ENCODE results near the gene SMIM3. TPM values are rescaled to one million over a fixed set of nuclear protein-coding genes. Genes with fewer than 3 reads are reported as not detected.
"Not testable (repeated sequence)": the region's sequence is repeated elsewhere in the genome, so short reads cannot be mapped to it uniquely, and the experiment has no call there.

SMIM3 gene
- total and polyA plus RNA-seq, 7 donors = 19.2 to 48.6 (median 46.0) TPM

DNA sequence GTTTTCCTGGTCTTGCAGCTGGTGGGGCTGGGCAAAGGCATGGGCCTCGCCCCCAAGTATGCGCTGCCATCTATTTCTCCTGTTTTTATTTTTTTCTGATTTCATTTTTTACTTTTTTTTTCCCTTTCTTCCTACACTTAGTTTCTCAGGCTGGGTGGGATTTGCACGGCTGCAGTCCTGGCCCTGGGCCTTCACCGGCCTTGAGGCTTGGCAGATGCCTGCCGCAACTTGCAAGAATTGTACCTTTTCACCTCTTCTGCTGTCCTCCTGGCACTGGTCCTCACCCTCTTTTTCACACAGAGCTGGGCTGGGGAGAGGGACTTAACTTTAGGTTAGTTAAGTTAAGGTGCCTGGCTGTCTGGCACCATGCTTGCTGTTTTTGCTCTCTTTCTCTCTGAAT, 57.5 kb downstream of the SMIM3 start:
- Histone ChIP-seq H3K4me1 (no peaks in the 10 kb centered on the region), H3K27me3 (no peaks in the 10 kb centered on the region), H3K4me3 (no peak overlapping the region), H3K9me3 (peaks cover 0 to 8% (median 3%) of the 10 kb centered on the region in 4 donors), H3K36me3 (no peaks in the 10 kb centered on the region), H3K27ac (no peak overlapping the region)
- TF ChIP-seq EP300 (IDR thresholded peaks at IDR 0.05) (no peak), POLR2A (IDR thresholded peaks at IDR 0.05) (no peak), POLR2AphosphoS5 (IDR thresholded peaks at IDR 0.05) (no peak)
- TF ChIP-seq, protein P1, sequence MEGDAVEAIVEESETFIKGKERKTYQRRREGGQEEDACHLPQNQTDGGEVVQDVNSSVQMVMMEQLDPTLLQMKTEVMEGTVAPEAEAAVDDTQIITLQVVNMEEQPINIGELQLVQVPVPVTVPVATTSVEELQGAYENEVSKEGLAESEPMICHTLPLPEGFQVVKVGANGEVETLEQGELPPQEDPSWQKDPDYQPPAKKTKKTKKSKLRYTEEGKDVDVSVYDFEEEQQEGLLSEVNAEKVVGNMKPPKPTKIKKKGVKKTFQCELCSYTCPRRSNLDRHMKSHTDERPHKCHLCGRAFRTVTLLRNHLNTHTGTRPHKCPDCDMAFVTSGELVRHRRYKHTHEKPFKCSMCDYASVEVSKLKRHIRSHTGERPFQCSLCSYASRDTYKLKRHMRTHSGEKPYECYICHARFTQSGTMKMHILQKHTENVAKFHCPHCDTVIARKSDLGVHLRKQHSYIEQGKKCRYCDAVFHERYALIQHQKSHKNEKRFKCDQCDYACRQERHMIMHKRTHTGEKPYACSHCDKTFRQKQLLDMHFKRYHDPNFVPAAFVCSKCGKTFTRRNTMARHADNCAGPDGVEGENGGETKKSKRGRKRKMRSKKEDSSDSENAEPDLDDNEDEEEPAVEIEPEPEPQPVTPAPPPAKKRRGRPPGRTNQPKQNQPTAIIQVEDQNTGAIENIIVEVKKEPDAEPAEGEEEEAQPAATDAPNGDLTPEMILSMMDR (IDR thresholded peaks at IDR 0.05) = no peak
- no peak for DNase-seq
- intact Hi-C loops (cut with DNase I) = no loop called here
- WGBS, 2 donors = 94 to 96% methylated on average over 5 of the region's 5 CpGs

DNA sequence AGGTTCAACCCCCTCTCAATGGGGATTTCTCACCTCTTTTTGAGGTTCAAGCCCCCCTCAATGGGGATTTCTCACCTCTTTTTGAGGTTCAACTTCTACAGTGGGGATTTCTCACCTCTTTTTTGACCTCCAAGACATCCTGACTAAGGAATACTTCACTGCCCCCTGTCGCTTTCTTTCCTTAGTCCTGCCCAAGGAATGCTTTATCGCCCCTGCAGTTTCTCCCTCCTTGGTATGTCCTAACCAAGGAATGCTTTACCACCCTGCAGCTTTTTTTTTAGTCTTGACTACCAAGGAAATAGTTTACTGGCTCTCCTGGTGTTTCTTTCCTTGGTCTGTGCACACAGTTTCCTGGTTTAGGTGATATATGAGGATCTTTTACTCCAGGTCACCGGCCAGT, 58.1 kb downstream of the SMIM3 start:
- no peak for TF ChIP-seq POLR2A (IDR thresholded peaks at IDR 0.05)
- no peak for TF ChIP-seq EP300 (IDR thresholded peaks at IDR 0.05)
- no peak for TF ChIP-seq POLR2AphosphoS5 (IDR thresholded peaks at IDR 0.05)
- TF ChIP-seq, protein P1 (IDR thresholded peaks at IDR 0.05) = no peak
- no peak overlapping the region for H3K27ac ChIP-seq
- H3K4me3 ChIP-seq = no peak overlapping the region
- 85 to 89% methylated on average over 3 of the region's 3 CpGs for WGBS, 2 donors
- H3K27me3 ChIP-seq = no peaks in the 10 kb centered on the region
- intact Hi-C loops (cut with DNase I) = no loop called here
- peaks cover 0 to 2% (median under 1%) of the 10 kb centered on the region in 4 donors for H3K9me3 ChIP-seq
- DNase-seq = no peak
- H3K36me3 ChIP-seq = no peaks in the 10 kb centered on the region
- no peaks in the 10 kb centered on the region for H3K4me1 ChIP-seq

DNA sequence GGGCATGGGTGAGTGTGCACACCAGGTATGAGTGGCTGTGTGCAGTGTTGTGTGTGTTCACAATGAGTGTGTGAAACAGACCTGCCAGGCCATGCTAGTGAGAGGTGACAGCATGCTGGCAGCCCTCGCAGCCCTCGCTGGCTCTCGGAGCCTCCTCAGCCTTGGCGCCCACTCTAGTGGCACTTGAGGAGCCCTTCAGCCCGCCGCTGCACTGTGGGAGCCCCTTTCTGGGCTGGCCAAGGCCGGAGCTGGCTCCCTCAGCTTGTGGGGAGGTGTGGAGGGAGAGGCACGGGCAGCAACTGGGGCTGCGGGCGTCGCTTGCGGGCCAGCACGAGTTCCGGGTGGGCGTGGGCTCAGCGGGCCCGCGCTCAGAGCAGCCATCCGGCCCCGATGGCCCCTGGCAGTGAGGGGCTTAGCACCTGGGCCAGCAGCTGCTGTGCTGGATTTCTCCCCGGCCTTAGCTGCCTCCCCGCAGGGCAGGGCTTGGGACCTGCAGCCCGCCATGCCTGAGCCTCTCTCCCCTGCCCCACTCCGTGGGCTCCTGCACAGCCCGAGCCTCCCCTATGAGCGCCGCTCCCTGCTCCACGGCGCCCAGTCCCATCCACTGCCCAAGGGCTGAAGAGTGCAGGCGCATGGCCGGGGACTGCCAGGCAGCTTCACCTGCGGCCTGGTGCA, 66.8 kb downstream of the SMIM3 start:
- not testable (repeated sequence) for H3K36me3 ChIP-seq, H3K4me3 ChIP-seq, H3K27me3 ChIP-seq, H3K27ac ChIP-seq, H3K4me1 ChIP-seq, H3K9me3 ChIP-seq, DNase-seq
- intact Hi-C loops (cut with DNase I) = loop anchor here (2.0 to 5.0 kb wide), 2 partner anchors 25 to 388 kb away; no protein-coding TSS in a partner anchor
- WGBS, 2 donors = 87 to 88% methylated on average over 32 of the region's 32 CpGs

- not testable (repeated sequence) for DNase-seq, H3K27me3 ChIP-seq, H3K4me3 ChIP-seq, H3K4me1 ChIP-seq, H3K36me3 ChIP-seq, H3K27ac ChIP-seq, H3K9me3 ChIP-seq
- intact Hi-C loops (cut with DNase I) = loop anchor here (2.0 to 5.0 kb wide), 3 partner anchors 145 to 389 kb away; partner anchors contain the start of gene RBM22
- WGBS, 2 donors = 74 to 81% methylated on average over 3 of the region's 3 CpGs
Measured at GRCh38 chr5:150846308-150846653, 67.7 kb downstream of the SMIM3 start, which contains the start of gene IRGM. Gene IRGM (plus strand): TSS chr5:150846521. CDS start chr5:150848124, 1,603 bp downstream.

Other genes starting within 250 kb of the SMIM3 start
- 10 to 100 TPM in 2 of 4 donors, 1 to 10 TPM in 2; 7.1 to 23.5 (median 11.1) TPM for gene SYNPO, start 138.1 kb upstream of the SMIM3 start, total RNA-seq
- 10 to 100 TPM; 18.6 to 30.1 (median 28.9) TPM for gene SYNPO, start 138.1 kb upstream of the SMIM3 start, polyA plus RNA-seq
- under 1 TPM in 2 of 4 donors, not detected in 2; 0.33 to 0.55 TPM for gene MYOZ3, start 117.5 kb upstream of the SMIM3 start, total RNA-seq
- gene MYOZ3, start 117.5 kb upstream of the SMIM3 start, polyA plus RNA-seq = under 1 TPM; 0.16 to 0.92 (median 0.60) TPM
- gene RBM22, start 77.7 kb upstream of the SMIM3 start, total RNA-seq = 10 to 100 TPM; 30.0 to 34.1 (median 31.8) TPM
- gene RBM22, start 77.7 kb upstream of the SMIM3 start, polyA plus RNA-seq = 10 to 100 TPM; 24.6 to 27.8 (median 25.9) TPM
- gene DCTN4, start 19.7 kb upstream of the SMIM3 start, total RNA-seq = 10 to 100 TPM; 51.0 to 56.0 (median 53.7) TPM
- 10 to 100 TPM; 17.5 to 19.2 (median 19.2) TPM for gene DCTN4, start 19.7 kb upstream of the SMIM3 start, polyA plus RNA-seq
- gene IRGM, start 67.8 kb downstream of the SMIM3 start, total RNA-seq = not detected
- under 1 TPM in 1 of 3 donors, not detected in 2; 0.34 TPM for gene IRGM, start 67.8 kb downstream of the SMIM3 start, polyA plus RNA-seq
- gene ZNF300, start 126.2 kb downstream of the SMIM3 start, total RNA-seq = 1 to 10 TPM; 3.5 to 6.1 (median 4.4) TPM
- 1 to 10 TPM in 1 of 3 donors, under 1 TPM in 2; 0.46 to 4.2 (median 0.60) TPM for gene ZNF300, start 126.2 kb downstream of the SMIM3 start, polyA plus RNA-seq
- 1,000 to 10,000 TPM in 2 of 4 donors, 100 to 1,000 TPM in 2; 616 to 2,079 (median 918) TPM for gene GPX3, start 241.8 kb downstream of the SMIM3 start, total RNA-seq
- 1,000 to 10,000 TPM in 1 of 3 donors, 100 to 1,000 TPM in 1, 10 to 100 TPM in 1; 85.1 to 1,326 (median 302) TPM for gene GPX3, start 241.8 kb downstream of the SMIM3 start, polyA plus RNA-seq

Measured in sigmoid colon (tissue), 7 donors.